GM21381 (cell line): Measurements from ENCODE around the gene CRMP1.

Source experiments
- ATAC-seq: cut with Tn5 transposase; IDR thresholded peaks from one replicate; pipeline ENCODE4 v1.9.1; 2021; ENCODE audit warnings: mild to moderate bottlenecking, moderate library complexity; ENCODE audit not compliant: unreplicated experiment

CRMP1 gene

DNA sequence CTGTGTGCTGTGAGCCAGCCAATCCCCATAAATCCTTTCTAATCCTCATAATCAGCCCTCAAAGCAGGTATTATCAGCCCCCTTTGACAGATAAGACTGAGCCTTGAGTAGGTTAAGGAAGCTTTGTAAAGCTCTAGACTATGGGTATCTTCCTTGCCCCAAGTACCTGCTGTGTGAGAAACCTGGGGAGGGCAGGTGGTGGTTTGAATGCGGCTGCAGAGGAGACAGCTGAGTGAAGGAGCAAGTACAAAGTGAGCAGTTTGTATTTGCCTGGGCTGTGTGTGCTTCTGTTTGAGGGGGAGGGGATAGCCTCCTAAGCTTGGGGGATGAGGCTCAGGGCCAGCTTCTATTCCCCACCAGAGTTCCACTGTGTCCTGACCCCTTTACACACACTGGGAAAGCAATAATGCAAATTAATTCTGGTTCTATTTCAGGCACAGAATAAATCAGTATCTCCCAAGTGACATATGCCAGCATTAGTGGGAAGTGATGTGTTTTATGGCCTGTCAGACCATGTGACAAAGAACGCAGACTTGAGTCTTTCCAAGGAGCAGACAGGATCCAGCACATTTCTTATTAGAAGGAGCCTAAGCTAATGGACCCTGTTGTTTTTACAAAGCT, 118.4 kb downstream of the CRMP1 start:
- no peak for ATAC-seq

DNA sequence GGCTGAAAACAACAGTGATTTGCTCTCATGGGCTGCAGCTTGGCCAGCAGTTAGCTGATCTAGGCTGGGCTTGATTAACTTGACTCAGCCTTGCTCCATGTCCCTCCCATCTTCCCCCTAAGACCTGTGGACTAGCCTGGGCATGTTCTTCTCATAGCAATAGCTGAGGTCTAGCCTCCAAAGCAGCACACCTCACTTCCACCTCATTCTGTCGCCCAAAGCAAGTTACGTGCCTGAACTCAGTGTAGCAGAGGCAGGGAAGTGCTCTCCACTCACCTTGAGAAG, 119.7 kb downstream of the CRMP1 start:
- no peak for ATAC-seq

DNA sequence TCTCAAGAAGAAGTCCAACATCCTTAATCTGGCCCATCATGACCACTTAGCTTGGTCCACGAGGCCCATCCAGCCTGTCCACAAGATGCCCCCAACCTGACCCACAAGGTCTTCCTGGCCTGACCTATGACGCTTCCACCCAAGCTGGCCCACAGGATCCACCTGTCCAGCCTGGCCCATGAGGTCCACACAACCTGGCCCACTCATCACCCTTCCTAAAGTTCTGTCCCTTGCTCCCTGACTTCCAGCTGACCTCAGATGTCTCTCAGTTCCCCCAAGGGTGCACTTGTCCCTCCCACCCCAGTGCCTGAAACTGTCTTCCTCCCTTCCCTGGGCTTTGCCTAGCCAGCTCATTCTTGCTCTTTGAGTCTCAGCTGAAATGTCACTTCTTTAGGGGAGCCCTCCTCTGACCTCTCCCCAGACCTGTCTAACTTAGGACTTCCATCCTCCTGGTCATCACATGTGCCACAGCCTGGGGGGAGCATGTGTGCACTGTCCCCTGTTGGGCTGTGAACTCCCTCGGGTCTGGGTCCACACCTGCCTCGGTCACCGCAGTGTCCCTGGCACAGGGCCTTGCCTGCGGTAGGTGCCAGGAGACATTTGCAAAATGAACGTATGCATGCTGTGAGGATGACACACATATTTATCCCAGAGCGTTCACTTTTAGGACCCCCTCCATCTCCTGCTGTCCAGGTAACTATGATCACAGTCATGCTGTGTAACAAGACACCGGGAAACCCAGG, 120.2 kb downstream of the CRMP1 start:
- ATAC-seq: no peak
